GM12891 (cell line): ENCODE measurements around the gene TRAF3.

Source experiments
- POLR2A ChIP-seq: IDR thresholded peaks from 2 replicates; pipeline ENCODE4 v1.6.1; 2011; ENCODE audit warnings: low read depth, low read length, control low read depth
- POLR2AphosphoS5 ChIP-seq: IDR thresholded peaks from 2 replicates; pipeline ENCODE4 v1.6.1; 2011; ENCODE audit warnings: low read depth, low read length, control low read depth
- SPI1 ChIP-seq: IDR thresholded peaks from 2 replicates; pipeline ENCODE4 v1.6.1; 2011; ENCODE audit warnings: low read depth, low read length, control low read depth
- TAF1 ChIP-seq: IDR thresholded peaks from 2 replicates; pipeline ENCODE4 v1.6.1; 2011; ENCODE audit warnings: low read depth, low read length, control low read depth

DNA sequence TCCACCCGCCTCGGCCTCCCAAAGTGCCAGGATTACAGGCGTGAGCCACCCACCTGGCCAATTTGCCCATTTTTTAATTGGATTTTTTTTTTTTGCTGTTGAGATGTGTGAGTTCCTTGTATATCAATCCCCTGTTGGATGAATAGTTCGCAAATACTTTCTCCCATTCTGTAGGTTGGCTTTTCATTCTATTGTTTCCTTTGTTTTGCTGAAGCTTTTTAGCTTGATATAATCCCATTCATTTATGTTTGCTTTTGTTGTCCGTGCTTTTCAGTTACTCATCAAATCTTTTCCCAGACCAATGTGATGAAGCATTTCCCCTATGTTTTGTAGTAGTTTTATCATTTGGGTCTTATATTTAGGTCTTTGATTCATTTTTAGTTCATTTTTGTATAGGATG lies 36.4 kb downstream of the TRAF3 start:
- TF ChIP-seq POLR2AphosphoS5 (no peak), POLR2A (no peak), TAF1 (no peak), SPI1 (no peak)
